HL-60 (cell line): ENCODE results near the gene MARK2.

Experiments used
- DNase-seq, 2 experiments: peaks; one replicate each; pipeline ENCODE4 v3.0.0-alpha.2; 2010 to 2020; ENCODE audit warnings: low read depth in 1 of 2, low spot score in 1 of 2
- H3K27ac ChIP-seq: fragments of 250-450 bp; sonication (Bioruptor Pico); replicated peaks from 2 replicates; pipeline ENCODE4 v1.5.1; 2020; ENCODE audit warnings: mild to moderate bottlenecking, moderate library complexity
- H3K27me3 ChIP-seq: fragments of 250-450 bp; sonication (Bioruptor Pico); 2 replicates; pipeline ENCODE4 v1.5.1; 2021; ENCODE audit warnings: mild to moderate bottlenecking, moderate library complexity; ENCODE audit not compliant: insufficient read depth, poor library complexity, severe bottlenecking
- H3K4me3 ChIP-seq: replicated peaks from 2 replicates; pipeline ENCODE4 v1.5.1; 2011; ENCODE audit warnings: mild to moderate bottlenecking, control low read depth, low read length; ENCODE audit not compliant: insufficient read depth
- GABPA ChIP-seq: IDR thresholded peaks from 2 replicates; pipeline ENCODE4 v1.6.1; 2012; ENCODE audit warnings: low read depth
- POLR2AphosphoS5 ChIP-seq: IDR thresholded peaks from 2 replicates; pipeline ENCODE4 v1.6.1; 2012; ENCODE audit warnings: low read depth
- REST ChIP-seq: IDR thresholded peaks from 2 replicates; pipeline ENCODE4 v1.6.1; 2012; ENCODE audit warnings: low read depth; ENCODE audit not compliant: insufficient replicate concordance
- SPI1 ChIP-seq: IDR thresholded peaks from 2 replicates; pipeline ENCODE4 v1.6.1; 2012; ENCODE audit warnings: low read depth, mild to moderate bottlenecking, borderline replicate concordance
- TF ChIP-seq, protein P1 (sequence below): IDR thresholded peaks from one replicate; pipeline ENCODE4 v1.5.1; 2011; ENCODE audit warnings: low read length, control low read depth, inconsistent platforms; ENCODE audit not compliant: insufficient read depth

The MARK2 gene

GRCh38 chr11:63945477-63946163 lies 106.7 kb downstream of the MARK2 start:
- TF ChIP-seq, protein P1, sequence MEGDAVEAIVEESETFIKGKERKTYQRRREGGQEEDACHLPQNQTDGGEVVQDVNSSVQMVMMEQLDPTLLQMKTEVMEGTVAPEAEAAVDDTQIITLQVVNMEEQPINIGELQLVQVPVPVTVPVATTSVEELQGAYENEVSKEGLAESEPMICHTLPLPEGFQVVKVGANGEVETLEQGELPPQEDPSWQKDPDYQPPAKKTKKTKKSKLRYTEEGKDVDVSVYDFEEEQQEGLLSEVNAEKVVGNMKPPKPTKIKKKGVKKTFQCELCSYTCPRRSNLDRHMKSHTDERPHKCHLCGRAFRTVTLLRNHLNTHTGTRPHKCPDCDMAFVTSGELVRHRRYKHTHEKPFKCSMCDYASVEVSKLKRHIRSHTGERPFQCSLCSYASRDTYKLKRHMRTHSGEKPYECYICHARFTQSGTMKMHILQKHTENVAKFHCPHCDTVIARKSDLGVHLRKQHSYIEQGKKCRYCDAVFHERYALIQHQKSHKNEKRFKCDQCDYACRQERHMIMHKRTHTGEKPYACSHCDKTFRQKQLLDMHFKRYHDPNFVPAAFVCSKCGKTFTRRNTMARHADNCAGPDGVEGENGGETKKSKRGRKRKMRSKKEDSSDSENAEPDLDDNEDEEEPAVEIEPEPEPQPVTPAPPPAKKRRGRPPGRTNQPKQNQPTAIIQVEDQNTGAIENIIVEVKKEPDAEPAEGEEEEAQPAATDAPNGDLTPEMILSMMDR = peak; percentile 51
- no peak for TF ChIP-seq GABPA
- no peak overlapping the region for H3K27ac ChIP-seq
- no peak overlapping the region for H3K4me3 ChIP-seq
- H3K27me3 ChIP-seq = no peaks in the 10 kb centered on the region
- peak in 1 of 2 experiments; percentile 64 for DNase-seq

GRCh38 chr11:63951779-63952536 lies 113.0 kb downstream of the MARK2 start:
- peak overlapping the region; percentile 41 for H3K27ac ChIP-seq

GRCh38 chr11:63952570-63952969 lies 113.7 kb downstream of the MARK2 start:
- no peak for DNase-seq
- Histone ChIP-seq H3K4me3 (no peak overlapping the region), H3K27me3 (no peaks in the 10 kb centered on the region), H3K27ac (no peak overlapping the region)
- TF ChIP-seq, protein P1 = no peak
- no peak for TF ChIP-seq GABPA
- no peak for TF ChIP-seq POLR2AphosphoS5
- no peak for TF ChIP-seq REST
- TF ChIP-seq SPI1 = no peak

More at GRCh38 chr11:63951779-63952536, 113.0 kb downstream of the MARK2 start:
- H3K27me3 ChIP-seq = no peaks in the 10 kb centered on the region
- TF ChIP-seq GABPA (no peak), POLR2AphosphoS5 (0 out of 2 replicates have a peak, but pooled peaks have one; percentile 22), REST (no peak), SPI1 (peak; percentile 82)
- TF ChIP-seq, protein P1 = no peak
- peak in 1 of 2 experiments; percentile 67 for DNase-seq
- H3K4me3 ChIP-seq = no peak overlapping the region
